Effector memory CD8-positive, alpha-beta T cell (primary cell): ENCODE results near the gene BOD1.

ENCODE experiments used
- ATAC-seq: fragments of 150-1000 bp; cut with Tn5 transposase; replicated peaks from 2 replicates; pipeline ENCODE4 v1.10.0; 2021; ENCODE audit warnings: mild to moderate bottlenecking, moderate library complexity
- DNase-seq, 3 experiments: peaks; one replicate each; pipeline ENCODE4 v3.0.0; 2021
- H3K27ac Mint-ChIP-seq, 2 donors: one replicate each; pipeline ENCODE4 v1.8.0; 2022; ENCODE audit warnings: mild to moderate bottlenecking in 2 of 2, mixed read lengths in 2 of 2, moderate library complexity in 2 of 2
- H3K27me3 Mint-ChIP-seq, 2 donors: one replicate each; pipeline ENCODE4 v1.8.0; 2022; ENCODE audit warnings: mixed read lengths in 2 of 2
- H3K36me3 Mint-ChIP-seq: one replicate; pipeline ENCODE4 v1.8.0; 2022; ENCODE audit warnings: mild to moderate bottlenecking, moderate library complexity, mixed read lengths; ENCODE audit not compliant: insufficient read depth
- H3K4me1 Mint-ChIP-seq, 2 donors: one replicate each; pipeline ENCODE4 v1.8.0; 2022; ENCODE audit warnings: low read depth in 2 of 2, mixed read lengths in 2 of 2
- H3K4me3 Mint-ChIP-seq, 2 donors: one replicate each; pipeline ENCODE4 v1.8.0; 2022; ENCODE audit warnings: mild to moderate bottlenecking in 2 of 2, mixed read lengths in 2 of 2, moderate library complexity in 2 of 2
- H3K9me3 Mint-ChIP-seq, 2 donors: one replicate each; pipeline ENCODE4 v1.8.0; 2022; ENCODE audit warnings: mixed read lengths in 2 of 2

BOD1 gene

GRCh38 chr5:173645890-173646574, 29.6 kb upstream of the BOD1 start:
- peaks cover 37 to 75% of the 10 kb centered on the region in 2 donors for H3K27me3 Mint-ChIP-seq
- H3K4me3 Mint-ChIP-seq = no peak overlapping the region
- H3K9me3 Mint-ChIP-seq = no peaks in the 10 kb centered on the region
- ATAC-seq (no peak), DNase-seq (no peak)
- no peaks in the 10 kb centered on the region for H3K4me1 Mint-ChIP-seq
- H3K36me3 Mint-ChIP-seq = no peaks in the 10 kb centered on the region
- no peak overlapping the region for H3K27ac Mint-ChIP-seq

GRCh38 chr5:173645437-173645807, 29.0 kb upstream of the BOD1 start:
- H3K27me3 Mint-ChIP-seq = peaks cover 31 to 69% of the 10 kb centered on the region in 2 donors
- H3K27ac Mint-ChIP-seq = no peak overlapping the region
- no peak for ATAC-seq
- H3K4me3 Mint-ChIP-seq = no peak overlapping the region
- DNase-seq = no peak
- H3K4me1 Mint-ChIP-seq = no peaks in the 10 kb centered on the region
- H3K9me3 Mint-ChIP-seq = no peaks in the 10 kb centered on the region
- no peaks in the 10 kb centered on the region for H3K36me3 Mint-ChIP-seq

DNA sequence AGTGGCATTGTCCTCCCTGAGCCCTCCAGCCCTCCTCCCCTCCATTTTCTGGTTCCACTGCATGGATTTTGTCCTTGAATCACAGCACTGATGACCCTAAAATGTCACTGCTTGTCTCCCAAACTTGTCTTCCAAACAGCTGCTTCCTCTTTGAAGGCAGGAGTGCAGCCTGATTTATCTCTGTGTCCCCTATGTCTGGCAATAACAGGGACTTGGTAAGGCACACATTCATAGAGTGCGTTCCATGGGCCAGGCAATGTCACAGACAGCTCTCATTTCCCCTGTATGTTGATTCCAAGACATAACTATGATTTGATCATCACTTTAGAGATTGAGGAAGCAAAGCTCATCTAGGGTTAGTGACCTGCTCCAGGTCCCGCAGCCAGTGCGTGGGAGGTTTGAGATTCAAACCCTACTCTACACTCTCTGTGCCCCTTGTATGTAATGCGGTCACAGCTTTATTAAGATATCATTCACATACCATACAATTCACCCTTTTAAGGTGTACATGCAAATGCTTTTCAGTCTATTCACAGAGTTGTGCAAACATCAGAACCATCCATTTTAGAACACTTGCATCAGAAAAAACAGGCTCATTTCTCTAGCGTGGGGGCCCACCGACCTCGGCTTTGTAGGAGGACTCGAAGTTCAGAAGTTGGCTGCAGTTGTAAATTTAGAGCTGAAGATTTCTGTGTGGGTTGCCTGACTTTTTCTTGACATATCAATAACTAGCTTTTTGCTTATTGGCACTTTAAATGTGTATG, 28.4 kb upstream of the BOD1 start:
- Mint-ChIP-seq H3K4me1 (no peaks in the 10 kb centered on the region), H3K27me3 (peaks cover 25 to 63% of the 10 kb centered on the region in 2 donors), H3K4me3 (no peak overlapping the region), H3K9me3 (no peaks in the 10 kb centered on the region), H3K27ac (no peak overlapping the region), H3K36me3 (no peaks in the 10 kb centered on the region)
- no peak for DNase-seq
- ATAC-seq = no peak

DNA sequence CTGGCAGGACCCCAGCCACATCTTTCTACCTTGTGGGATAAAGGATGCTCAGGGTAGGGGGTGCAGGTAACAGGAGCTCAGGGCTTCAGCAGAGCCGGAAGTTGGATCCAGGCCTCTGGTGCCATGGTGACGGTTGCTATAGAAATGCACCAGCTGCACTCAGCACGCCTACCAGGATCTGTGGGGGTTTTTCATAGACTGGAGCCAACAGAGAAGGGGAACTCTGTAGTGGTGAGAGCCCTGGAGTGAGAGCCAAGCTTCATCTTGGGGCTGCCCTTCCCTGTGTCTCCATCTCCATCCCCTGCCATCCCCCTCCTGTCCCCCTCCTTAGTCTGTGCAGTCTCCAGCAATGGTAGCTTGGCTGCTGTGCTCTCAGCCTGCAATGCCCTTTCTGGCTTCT, 27.5 kb upstream of the BOD1 start:
- ATAC-seq = no peak
- H3K27me3 Mint-ChIP-seq = peaks cover 26 to 56% of the 10 kb centered on the region in 2 donors
- no peaks in the 10 kb centered on the region for H3K36me3 Mint-ChIP-seq
- H3K4me3 Mint-ChIP-seq = no peak overlapping the region
- H3K27ac Mint-ChIP-seq = no peak overlapping the region
- H3K9me3 Mint-ChIP-seq = no peaks in the 10 kb centered on the region
- no peak for DNase-seq
- H3K4me1 Mint-ChIP-seq = no peaks in the 10 kb centered on the region

DNA sequence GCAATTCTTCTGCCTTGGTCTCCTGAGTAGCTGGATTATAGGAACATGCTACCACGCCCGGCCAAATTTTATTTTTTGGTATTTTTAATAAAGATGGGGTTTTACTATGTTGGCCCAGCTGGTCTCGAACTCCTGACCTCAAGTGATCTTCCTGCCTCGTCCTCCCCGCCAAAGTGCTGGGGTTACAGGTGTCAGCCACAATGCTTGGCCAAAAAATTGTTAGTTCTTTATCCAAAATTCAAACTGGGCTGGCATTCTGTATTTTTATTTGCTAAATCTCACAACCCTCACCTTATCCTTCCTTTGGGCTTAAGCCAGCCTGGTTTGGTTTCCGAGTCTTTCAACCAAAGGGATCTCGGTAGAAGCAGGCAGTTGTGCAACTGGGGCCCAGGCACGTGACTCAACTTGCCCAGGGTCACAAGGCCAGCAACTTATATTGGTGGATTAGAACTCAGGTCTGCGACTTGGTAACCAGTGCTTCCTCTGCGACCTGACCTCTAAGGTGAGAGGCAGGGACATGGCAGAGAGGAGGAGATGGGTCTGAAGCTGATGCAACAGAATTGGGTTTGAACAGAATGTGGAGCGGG, 26.5 kb upstream of the BOD1 start:
- ATAC-seq = no peak
- no peaks in the 10 kb centered on the region for H3K9me3 Mint-ChIP-seq
- no peak overlapping the region for H3K4me3 Mint-ChIP-seq
- H3K36me3 Mint-ChIP-seq = no peaks in the 10 kb centered on the region
- peaks cover 30 to 46% of the 10 kb centered on the region in 2 donors for H3K27me3 Mint-ChIP-seq
- no peaks in the 10 kb centered on the region for H3K4me1 Mint-ChIP-seq
- no peak for DNase-seq
- no peak overlapping the region for H3K27ac Mint-ChIP-seq

DNA sequence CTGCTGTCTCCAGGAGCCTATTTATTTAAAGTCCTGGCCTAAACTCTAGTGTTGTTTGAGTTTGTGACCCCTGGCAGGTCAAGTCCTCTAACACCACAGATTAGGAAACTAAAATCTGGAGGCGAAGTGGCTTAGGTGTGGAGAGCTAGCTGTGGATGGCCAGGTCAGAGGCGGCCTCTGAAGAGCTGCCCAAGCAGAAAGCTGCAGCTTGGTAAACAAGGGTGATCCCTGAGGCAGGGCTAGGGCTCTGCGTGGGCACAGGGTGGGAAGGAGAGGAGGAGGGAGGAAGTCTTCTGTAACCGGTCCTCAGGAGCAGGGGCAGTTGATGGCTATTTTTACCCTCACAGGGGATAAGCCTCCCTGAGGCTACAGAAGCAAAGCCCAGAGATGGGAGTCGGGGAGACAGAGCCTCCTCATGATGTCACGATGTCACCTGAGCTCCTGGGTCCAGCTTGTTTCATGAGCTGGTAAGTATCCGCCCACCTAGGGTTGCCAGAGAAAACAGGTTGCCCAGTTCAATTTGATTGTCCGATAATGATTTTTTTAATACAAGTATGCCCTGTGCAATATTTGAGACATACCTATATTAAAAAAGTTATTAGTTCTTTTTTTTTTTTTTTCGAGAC, 25.9 kb upstream of the BOD1 start:
- DNase-seq = no peak
- no peaks in the 10 kb centered on the region for H3K4me1 Mint-ChIP-seq
- H3K27ac Mint-ChIP-seq = no peak overlapping the region
- no peak overlapping the region for H3K4me3 Mint-ChIP-seq
- peaks cover 31 to 39% of the 10 kb centered on the region in 2 donors for H3K27me3 Mint-ChIP-seq
- no peaks in the 10 kb centered on the region for H3K36me3 Mint-ChIP-seq
- no peaks in the 10 kb centered on the region for H3K9me3 Mint-ChIP-seq
- ATAC-seq = no peak

DNA sequence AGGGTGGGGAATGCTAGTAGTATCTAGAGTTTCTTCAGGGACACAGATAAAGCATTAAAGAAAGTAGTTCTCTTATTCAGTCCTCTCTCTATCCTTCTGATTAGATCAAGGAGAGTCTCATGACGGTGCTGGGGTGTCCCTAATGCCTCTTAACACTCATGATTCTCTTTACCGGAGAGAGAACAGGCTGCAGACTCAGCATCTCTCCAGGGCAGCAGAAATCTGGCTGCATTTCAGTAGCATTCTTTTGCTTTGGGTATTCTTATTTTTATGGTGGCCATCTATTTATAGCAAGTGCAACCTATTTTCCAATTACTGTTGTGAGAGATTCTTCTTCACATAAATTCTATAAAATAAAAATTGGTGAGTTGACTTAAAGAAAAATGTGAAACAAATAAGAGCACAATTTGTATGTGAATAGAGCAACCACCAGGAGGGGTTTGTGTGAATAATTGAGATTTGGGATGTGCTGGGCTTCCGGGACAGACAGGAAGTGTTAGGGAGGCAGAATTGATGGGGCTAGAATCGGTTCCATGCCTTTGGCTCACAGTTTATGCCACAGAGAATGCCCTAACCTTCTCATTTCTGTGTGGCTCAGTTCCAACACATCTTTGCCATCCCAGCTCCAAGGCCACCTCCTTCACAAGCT, 23.8 kb upstream of the BOD1 start:
- peaks cover 23 to 27% of the 10 kb centered on the region in 2 donors for H3K27me3 Mint-ChIP-seq
- ATAC-seq (no peak), DNase-seq (no peak)
- H3K36me3 Mint-ChIP-seq = no peaks in the 10 kb centered on the region
- H3K4me1 Mint-ChIP-seq = no peaks in the 10 kb centered on the region
- H3K27ac Mint-ChIP-seq = no peak overlapping the region
- no peak overlapping the region for H3K4me3 Mint-ChIP-seq
- H3K9me3 Mint-ChIP-seq = no peaks in the 10 kb centered on the region

GRCh38 chr5:173638126-173639040, 21.9 kb upstream of the BOD1 start:
- Mint-ChIP-seq H3K9me3 (no peaks in the 10 kb centered on the region), H3K27ac (no peak overlapping the region), H3K4me1 (no peaks in the 10 kb centered on the region), H3K4me3 (no peak overlapping the region), H3K36me3 (no peaks in the 10 kb centered on the region), H3K27me3 (peaks cover 18 to 24% of the 10 kb centered on the region in 2 donors)
- no peak for DNase-seq
- ATAC-seq = no peak

DNA sequence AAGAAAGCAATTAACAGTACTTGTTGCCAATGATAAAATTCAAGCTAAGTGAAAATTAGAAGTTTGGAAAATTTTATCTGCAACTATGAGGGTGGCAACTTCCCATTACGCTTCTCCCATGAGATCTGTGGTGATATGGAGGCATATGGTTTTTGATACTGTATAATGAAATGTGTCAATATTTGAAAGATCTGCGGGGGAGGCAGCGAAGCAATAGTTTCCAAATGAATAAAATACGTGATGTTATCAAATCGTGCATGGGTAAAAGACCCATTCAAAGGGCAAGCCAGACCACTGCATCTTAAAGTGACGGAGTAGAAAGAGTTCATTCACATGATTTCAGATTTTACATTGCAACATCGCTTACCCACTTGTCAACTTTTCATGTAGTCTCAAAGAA, 20.9 kb upstream of the BOD1 start:
- ATAC-seq (no peak), DNase-seq (no peak)
- Mint-ChIP-seq H3K4me1 (no peaks in the 10 kb centered on the region), H3K27ac (no peak overlapping the region), H3K36me3 (no peaks in the 10 kb centered on the region), H3K4me3 (no peak overlapping the region), H3K27me3 (peaks cover 18 to 31% of the 10 kb centered on the region in 2 donors), H3K9me3 (no peaks in the 10 kb centered on the region)

- ATAC-seq = no peak
- H3K27ac Mint-ChIP-seq = no peak overlapping the region
- no peaks in the 10 kb centered on the region for H3K9me3 Mint-ChIP-seq
- H3K4me1 Mint-ChIP-seq = no peaks in the 10 kb centered on the region
- DNase-seq = no peak
- no peak overlapping the region for H3K4me3 Mint-ChIP-seq
- H3K36me3 Mint-ChIP-seq = no peaks in the 10 kb centered on the region
- peaks cover 18 to 33% of the 10 kb centered on the region in 2 donors for H3K27me3 Mint-ChIP-seq
These were observed 18.1 kb upstream of the BOD1 start for GRCh38 chr5:173634465-173634983.

DNA sequence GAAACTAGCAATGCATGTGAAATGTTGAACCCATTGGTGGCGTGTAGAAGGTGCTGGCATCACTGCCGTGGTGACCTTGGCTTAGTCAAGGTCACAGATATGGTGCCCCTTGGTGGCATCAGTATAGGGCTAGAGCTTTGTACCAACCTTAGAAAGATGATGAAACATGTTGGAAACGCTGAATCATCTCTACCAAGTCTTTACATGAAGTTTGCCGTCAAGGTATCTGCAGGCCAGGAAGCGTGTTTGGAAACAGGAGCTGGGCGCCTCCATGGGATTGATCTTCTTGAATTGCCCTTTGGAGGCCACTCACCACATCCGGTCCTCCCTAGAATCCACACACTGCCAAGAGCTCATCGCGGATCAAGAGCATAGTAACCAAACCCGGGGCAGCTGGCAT, 16.9 kb upstream of the BOD1 start:
- peaks cover 16 to 44% of the 10 kb centered on the region in 2 donors for H3K27me3 Mint-ChIP-seq

DNA sequence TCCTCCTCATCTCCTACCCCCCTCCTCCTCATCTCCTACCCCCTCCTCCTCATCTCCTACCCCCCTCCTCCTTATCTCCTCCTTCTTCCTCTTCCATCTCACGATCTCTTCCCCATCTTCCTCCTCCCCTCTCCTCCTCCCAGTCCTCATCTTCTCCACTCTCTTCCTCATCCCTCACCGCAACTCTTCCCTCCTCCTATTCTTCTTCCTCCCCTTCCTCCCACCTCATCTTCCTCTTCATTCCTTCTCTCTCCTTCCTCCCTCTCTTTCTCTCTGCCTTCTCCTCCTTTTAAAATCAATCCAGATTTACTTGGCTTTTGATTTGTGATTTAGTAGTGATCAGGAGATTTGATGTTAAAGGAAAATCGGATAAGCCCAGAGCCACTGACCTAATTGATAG, 15.0 kb upstream of the BOD1 start:
- Mint-ChIP-seq H3K9me3 (no peaks in the 10 kb centered on the region), H3K36me3 (no peaks in the 10 kb centered on the region), H3K4me3 (no peak overlapping the region), H3K4me1 (no peaks in the 10 kb centered on the region), H3K27ac (no peak overlapping the region), H3K27me3 (peaks cover 21 to 63% of the 10 kb centered on the region in 2 donors)
- no peak for DNase-seq
- ATAC-seq = no peak

More for the DNA sequence above, 16.9 kb upstream of the BOD1 start:
- DNase-seq (no peak), ATAC-seq (no peak)
- Mint-ChIP-seq H3K36me3 (no peaks in the 10 kb centered on the region), H3K27ac (no peak overlapping the region), H3K9me3 (no peaks in the 10 kb centered on the region), H3K4me1 (no peaks in the 10 kb centered on the region), H3K4me3 (no peak overlapping the region)
